ENCODE data around the gene ZNF225. TPM values are rescaled to one million over a fixed set of nuclear protein-coding genes. Genes with fewer than 3 reads are reported as not detected.

The ZNF225 gene
- total and polyA plus RNA-seq, 9 of the 15 experiments (the other 6 are each of a cell fraction or from before 2014, with no cell fraction given), result 1.4 to 4.2 (median 2.2) TPM

- no peak for TF ChIP-seq RERE (CRISPR knock-in tag; IDR thresholded peaks at IDR 0.05; ENCODE audit: borderline replicate concordance)
- TF ChIP-seq NFE2L1 (tag; IDR thresholded peaks at IDR 0.05; ENCODE audit: borderline replicate concordance, low read depth), result no peak
- no peak for TF ChIP-seq TRIM24 (IDR thresholded peaks at IDR 0.05)
- TF ChIP-seq CBX3 (IDR thresholded peaks at IDR 0.05; ENCODE audit: borderline replicate concordance in 1 of 2, low read length in 2 of 2), result 0 out of 3 replicates have a peak, but pooled peaks of 1 of the 2 experiments have one; percentile 12
- TF ChIP-seq ZNF75A (CRISPR knock-in tag; IDR thresholded peaks at IDR 0.05), result peak; percentile 97
- TF ChIP-seq SIN3B (IDR thresholded peaks at IDR 0.05; ENCODE audit: low read depth), result no peak
- TF ChIP-seq STAT5B (CRISPR knock-in tag; IDR thresholded peaks at IDR 0.05), result no peak
- no peak for TF ChIP-seq RBM17 (IDR thresholded peaks at IDR 0.05; ENCODE audit: borderline replicate concordance, low read depth, low read length)
These were observed 63.4 kb downstream of the ZNF225 start (continued) for GRCh38 chr19:44176590-44176989.

Data from K562 (cell line).